ENCODE results near the gene CASQ1.

GRCh38 chr1:160244209-160244608 lies 53.8 kb downstream of the CASQ1 start:
- TF ChIP-seq POLR2A (IDR thresholded peaks at IDR 0.05) (no peak), CTCF (IDR thresholded peaks at IDR 0.05) (no peak), POLR2AphosphoS5 (IDR thresholded peaks at IDR 0.05) (no peak), EP300 (IDR thresholded peaks at IDR 0.05) (no peak)
